ENCODE measurements around the gene DPAGT1. TPM values are rescaled to one million over a fixed set of nuclear protein-coding genes. Genes with fewer than 3 reads are reported as not detected.

DPAGT1 gene
- total RNA-seq, 4 donors from 2014 or later = 12.6 to 47.9 (median 19.6) TPM

DNA sequence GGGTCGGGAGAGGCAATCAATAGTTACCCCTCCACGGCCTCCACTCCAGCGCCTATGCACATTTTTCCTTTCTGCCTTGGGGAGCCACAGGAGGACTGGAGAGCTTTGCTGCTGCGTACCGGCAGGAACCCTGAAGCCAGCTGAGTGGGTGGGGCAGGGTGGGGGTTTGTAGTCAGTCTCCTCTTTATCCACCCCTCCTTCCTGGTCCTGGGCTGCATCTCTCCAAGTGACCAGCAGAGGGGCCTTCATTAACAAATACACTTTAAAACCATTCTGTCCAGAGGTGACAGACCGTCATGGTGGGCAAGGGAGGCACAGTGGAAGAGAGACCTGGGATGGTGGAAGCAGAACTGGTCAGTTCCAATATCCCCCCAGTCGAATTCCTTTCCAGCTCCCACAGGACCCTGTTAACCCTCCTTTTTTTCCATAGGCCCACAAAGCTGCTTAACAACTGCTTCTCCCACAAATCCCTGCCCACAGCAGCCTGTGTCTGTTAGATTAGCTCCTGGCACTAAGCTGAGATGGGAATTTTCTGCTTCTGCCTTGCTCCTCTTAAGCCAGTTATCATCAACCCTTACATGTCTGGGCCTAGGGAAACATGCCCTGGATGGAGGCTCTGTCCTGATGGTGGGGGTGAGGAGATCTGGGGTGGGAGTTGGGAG lies 43.3 kb upstream of the DPAGT1 start:
- TF ChIP-seq, protein P1, sequence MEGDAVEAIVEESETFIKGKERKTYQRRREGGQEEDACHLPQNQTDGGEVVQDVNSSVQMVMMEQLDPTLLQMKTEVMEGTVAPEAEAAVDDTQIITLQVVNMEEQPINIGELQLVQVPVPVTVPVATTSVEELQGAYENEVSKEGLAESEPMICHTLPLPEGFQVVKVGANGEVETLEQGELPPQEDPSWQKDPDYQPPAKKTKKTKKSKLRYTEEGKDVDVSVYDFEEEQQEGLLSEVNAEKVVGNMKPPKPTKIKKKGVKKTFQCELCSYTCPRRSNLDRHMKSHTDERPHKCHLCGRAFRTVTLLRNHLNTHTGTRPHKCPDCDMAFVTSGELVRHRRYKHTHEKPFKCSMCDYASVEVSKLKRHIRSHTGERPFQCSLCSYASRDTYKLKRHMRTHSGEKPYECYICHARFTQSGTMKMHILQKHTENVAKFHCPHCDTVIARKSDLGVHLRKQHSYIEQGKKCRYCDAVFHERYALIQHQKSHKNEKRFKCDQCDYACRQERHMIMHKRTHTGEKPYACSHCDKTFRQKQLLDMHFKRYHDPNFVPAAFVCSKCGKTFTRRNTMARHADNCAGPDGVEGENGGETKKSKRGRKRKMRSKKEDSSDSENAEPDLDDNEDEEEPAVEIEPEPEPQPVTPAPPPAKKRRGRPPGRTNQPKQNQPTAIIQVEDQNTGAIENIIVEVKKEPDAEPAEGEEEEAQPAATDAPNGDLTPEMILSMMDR (IDR thresholded peaks at IDR 0.05; ENCODE audit: low read depth) = no peak

DNA sequence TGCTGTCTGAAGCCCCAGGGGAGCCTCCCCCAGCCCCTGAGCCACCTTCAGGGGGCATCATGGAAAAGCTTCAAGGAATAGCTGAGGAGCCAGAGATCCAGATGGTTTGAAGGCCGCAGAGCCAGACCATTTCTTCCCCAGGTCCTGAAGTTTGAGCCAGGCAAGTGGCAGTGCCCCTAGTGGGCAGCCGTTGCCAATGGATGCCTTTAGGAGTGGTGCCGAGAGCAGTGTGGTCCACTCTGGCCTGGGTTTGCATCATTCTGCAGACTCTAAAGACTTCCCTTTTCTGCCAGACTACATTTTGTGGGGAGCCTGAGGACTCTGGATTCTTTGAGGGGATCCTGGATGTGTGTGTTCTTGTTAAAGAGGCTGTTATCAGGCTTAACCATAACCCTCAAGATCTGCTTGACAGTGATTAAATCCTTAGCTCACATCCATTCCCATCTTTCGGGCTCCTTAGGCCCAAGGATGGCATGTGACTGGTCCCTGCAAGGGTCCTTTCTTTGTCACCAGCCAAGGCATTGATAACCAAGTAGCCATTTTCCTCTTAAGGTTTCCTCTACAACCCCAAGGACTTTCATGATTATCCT lies 32.8 kb upstream of the DPAGT1 start:
- TF ChIP-seq, protein P1 (IDR thresholded peaks at IDR 0.05; ENCODE audit: low read depth) = no peak

DNA sequence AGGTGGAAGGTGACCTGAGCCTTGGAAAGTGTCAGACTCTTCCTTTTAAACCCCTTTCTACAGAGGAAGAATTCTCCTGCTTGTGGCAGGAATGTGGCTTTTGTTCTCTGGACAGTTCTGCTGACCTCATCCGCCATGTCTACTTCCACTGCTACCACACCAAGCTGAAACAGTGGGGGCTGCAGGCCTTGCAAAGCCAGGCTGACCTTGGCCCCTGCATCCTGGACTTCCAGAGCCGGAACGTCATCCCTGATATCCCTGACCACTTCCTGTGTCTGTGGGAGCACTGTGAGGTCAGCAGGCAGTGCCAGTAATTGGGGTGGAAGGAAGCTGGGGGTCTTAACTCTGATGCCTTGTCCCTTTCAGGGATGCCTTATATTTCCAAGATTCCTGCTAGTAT lies 29.0 kb upstream of the DPAGT1 start:
- TF ChIP-seq, protein P1 (IDR thresholded peaks at IDR 0.05; ENCODE audit: low read depth) = no peak

DNA sequence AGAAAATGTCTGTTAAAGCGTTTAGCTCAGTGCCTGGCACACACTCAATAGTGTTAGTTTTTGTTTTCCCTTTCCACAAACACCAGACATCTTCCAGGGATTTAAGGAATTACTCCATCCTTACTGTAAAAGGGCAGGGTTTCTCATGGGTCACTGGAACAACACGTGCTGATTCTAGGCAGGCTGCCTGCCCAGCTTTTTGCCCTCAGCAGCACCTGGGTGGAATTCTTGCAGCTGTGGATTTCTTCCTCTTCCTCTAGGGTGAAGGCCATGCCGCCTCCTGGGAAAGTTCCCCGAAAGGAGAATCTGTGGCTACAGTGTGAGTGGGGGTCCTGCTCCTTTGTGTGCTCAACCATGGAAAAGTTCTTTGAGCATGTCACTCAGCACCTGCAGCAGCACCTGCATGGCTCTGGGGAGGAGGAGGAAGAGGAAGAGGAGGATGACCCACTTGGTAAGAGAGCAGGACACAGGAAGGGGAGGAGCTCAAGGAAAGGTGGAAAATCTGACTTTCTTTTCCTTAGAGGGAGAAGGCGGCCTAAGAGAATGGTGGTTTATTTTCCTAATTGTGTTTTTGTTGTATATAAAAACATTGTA lies 25.1 kb upstream of the DPAGT1 start:
- TF ChIP-seq, protein P1 (IDR thresholded peaks at IDR 0.05; ENCODE audit: low read depth) = no peak

DNA sequence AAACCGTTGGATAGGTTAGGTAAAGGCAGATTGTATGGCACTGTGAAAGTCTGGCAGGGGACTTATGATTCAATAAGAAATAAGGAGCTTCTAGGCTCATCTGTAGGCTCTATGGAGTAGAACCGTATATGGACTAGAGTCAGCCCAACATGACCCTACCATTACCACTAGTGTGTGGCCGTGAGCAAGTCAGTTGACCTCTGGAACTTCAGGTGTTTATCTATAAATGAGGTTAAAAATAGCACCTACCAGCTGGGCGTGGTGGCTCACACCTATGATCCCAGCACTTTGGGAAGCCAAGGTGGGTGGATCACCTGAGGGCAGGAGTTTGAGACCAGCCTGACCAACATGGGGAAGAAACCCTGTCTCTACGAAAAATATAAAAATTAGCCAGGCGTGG lies 24.2 kb upstream of the DPAGT1 start:
- TF ChIP-seq, protein P1 (IDR thresholded peaks at IDR 0.05; ENCODE audit: low read depth) = no peak

DNA sequence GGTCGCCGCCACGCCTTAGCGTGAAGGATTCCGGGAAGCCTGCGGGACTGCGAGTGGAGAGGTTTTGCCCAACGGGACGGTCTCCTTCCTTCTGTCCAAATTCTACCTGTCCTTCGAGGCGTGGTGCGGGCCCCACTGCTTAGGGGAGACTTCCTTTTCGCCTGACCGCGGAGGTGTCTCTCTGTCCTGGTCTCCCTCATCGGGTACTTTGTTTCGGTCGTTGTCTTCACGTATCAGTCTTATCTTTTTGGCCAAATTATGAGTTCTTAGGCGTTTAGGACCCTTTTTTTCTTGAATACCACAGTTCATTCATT lies 20.1 kb upstream of the DPAGT1 start:
- TF ChIP-seq, protein P1 (IDR thresholded peaks at IDR 0.05; ENCODE audit: low read depth) = no peak

DNA sequence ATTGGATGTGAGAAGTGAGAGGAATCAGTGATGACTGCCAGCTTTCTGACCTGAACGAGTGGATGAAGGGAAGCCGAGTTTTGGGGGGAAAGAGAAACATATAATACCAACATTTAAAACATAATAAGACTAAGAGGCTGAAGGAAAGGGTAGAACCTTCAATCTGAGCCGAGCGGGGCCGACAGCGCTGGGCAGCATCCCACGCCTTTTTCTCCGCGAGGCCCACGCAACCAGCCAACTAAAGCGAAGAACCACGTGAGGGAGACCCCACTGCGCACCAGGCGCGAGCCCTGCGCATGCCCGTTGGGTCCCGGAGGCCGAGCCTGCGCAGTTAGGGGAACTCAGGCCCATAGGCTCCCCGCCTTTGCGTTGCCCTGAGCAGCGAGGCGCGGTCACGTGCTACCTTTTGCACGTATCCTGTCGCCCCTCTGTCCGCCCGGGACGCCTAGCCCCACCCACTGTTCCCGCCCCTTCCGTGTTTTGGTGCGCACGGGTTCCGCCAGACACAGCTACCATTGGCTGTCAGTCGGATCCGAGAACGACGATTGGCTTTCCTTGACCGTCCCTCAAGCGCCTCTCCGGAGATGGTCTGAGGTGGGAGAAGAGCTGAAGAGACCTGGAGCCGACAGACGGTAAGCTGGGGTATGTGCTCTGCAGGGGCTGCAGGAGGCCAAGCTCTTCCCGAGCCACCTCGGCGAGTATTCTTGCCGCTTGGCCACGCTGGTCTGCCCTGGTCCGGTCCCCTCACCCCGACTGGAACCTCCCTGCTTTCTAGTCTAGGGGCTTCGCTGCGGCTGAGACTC lies 19.6 kb upstream of the DPAGT1 start, which contains the start of gene HINFP:
HINFP (plus strand) TSS at position 573 of the 803 bp plus-strand sequence. CDS start 5,365 bp downstream, outside the sequence.
- TF ChIP-seq, protein P1 (IDR thresholded peaks at IDR 0.05; ENCODE audit: low read depth) = no peak
